Panc1 (cell line): ENCODE measurements around the gene THEM4. TPM values are rescaled to one million over a fixed set of nuclear protein-coding genes. Genes with fewer than 3 reads are reported as not detected.

ENCODE experiments used
- ATAC-seq: fragments of 200-7000 bp; cut with Tn5 transposase; 2 replicates; pipeline ENCODE4 v1.9.1; 2020; ENCODE audit warnings: mild to moderate bottlenecking, moderate library complexity
- BruUV-seq: library from RNA; stranded (reverse); fragments of 400-500 nt; replicated peaks from 2 replicates; lab custom pipeline; 2021; lab: Mats Ljungman, UMichigan
- CTCF ChIA-PET: fragments of 300-600 bp; sonication (Branson Sonifier 250); formaldehyde crosslinking; loops from one replicate; lab custom pipeline; 2022; ENCODE audit warnings: antibody characterized with exemption; lab: Charles Lee
- POLR2A ChIA-PET: fragments of 300-600 bp; sonication (Branson Sonifier 250); formaldehyde crosslinking; loops from one replicate; lab custom pipeline; 2022; ENCODE audit warnings: antibody characterized with exemption; lab: Charles Lee
- DNase-seq: peaks from one replicate; pipeline ENCODE4 v3.0.0-alpha.2; 2010; ENCODE audit warnings: low read depth, low spot score
- H3K27ac ChIP-seq: 2 replicates; pipeline ENCODE4 v1.5.1; 2011; ENCODE audit warnings: mild to moderate bottlenecking, low read length, inconsistent platforms
- H3K27me3 ChIP-seq: fragments of 200-500 bp; sonication (Bioruptor generic); 2 replicates; pipeline ENCODE4 v1.6.0; 2014; ENCODE audit warnings: low read length, inconsistent platforms; ENCODE audit not compliant: control insufficient read depth, insufficient read depth
- H3K36me3 ChIP-seq: fragments of 200-500 bp; sonication (Bioruptor generic); 2 replicates; pipeline ENCODE4 v1.5.1; 2014; ENCODE audit warnings: inconsistent platforms, mild to moderate bottlenecking, low read length, moderate library complexity; ENCODE audit not compliant: control insufficient read depth, insufficient read depth
- H3K4me1 ChIP-seq: 2 replicates; pipeline ENCODE4 v1.5.1; 2011; ENCODE audit warnings: inconsistent platforms, mild to moderate bottlenecking, low read length, moderate library complexity; ENCODE audit not compliant: control insufficient read depth, insufficient read depth
- H3K4me3 ChIP-seq, 2 experiments: 2 replicates each; pipeline ENCODE4 v1.5.1; 2011 to 2012; ENCODE audit warnings: low read depth in 2 of 2, low read length in 2 of 2, mild to moderate bottlenecking in 2 of 2, inconsistent platforms in 1 of 2, moderate library complexity in 1 of 2
- H3K9me3 ChIP-seq: fragments of 200-500 bp; sonication (Bioruptor generic); 2 replicates; pipeline ENCODE4 v1.5.1; 2014; ENCODE audit warnings: low read depth, mild to moderate bottlenecking, inconsistent platforms, low read length, moderate library complexity; ENCODE audit not compliant: control insufficient read depth, insufficient read depth
- CTCF ChIP-seq: fragments of 450-650 bp; IDR thresholded peaks from 2 replicates; pipeline ENCODE4 v1.5.1; 2017; ENCODE audit warnings: mild to moderate bottlenecking
- POLR2AphosphoS5 ChIP-seq: IDR thresholded peaks from 2 replicates; pipeline ENCODE4 v1.6.1; 2012; ENCODE audit warnings: mild to moderate bottlenecking, low read depth, low read length, moderate library complexity
- SIN3A ChIP-seq: IDR thresholded peaks from 2 replicates; pipeline ENCODE4 v1.6.1; 2012; ENCODE audit warnings: low read depth, mild to moderate bottlenecking, low read length, moderate library complexity, borderline replicate concordance; ENCODE audit not compliant: insufficient read depth
- TCF7L2 ChIP-seq: IDR thresholded peaks from 2 replicates; pipeline ENCODE4 v1.6.1; 2011; ENCODE audit warnings: mild to moderate bottlenecking, low read depth, low read length, inconsistent platforms
- in situ Hi-C: cut with HindIII; loops from 2 replicates; pipeline ENCODE4 v1.10.0; 2016; ENCODE audit warnings: low sequenced_read_pairs, low pct_unique_long_range_greater_than_20kb
- intact Hi-C: fragments of 100-400 bp; cut with micrococcal nuclease; formaldehyde crosslinking; loops from one replicate; pipeline ENCODE4 v1.10.0; 2022; ENCODE audit not compliant: unreplicated experiment
- total RNA-seq: library from RNA; stranded (reverse); gene quantifications from one replicate; pipeline ENCODE4 v1.2.1, GENCODE V29; 2021; ENCODE audit not compliant: unreplicated experiment
- TF ChIP-seq, protein P1 (sequence below), 2 experiments: IDR thresholded peaks; 2 replicates each; pipeline ENCODE4 v1.6.1; 2011 to 2012; ENCODE audit warnings: low read depth in 2 of 2, control low read depth in 1 of 2, low read length in 1 of 2, mild to moderate bottlenecking in 1 of 2, moderate library complexity in 1 of 2; ENCODE audit not compliant: insufficient read depth in 1 of 2

THEM4 gene
- total RNA-seq, 1 experiment from 2014 or later, result 21.8 TPM

- no peak for ATAC-seq
- ChIA-PET POLR2A (no interaction called here), CTCF (no interaction called here)
- H3K27me3 ChIP-seq, result no peaks in the 10 kb centered on the region
- H3K4me1 ChIP-seq, result peaks cover 35% of the 10 kb centered on the region
- no peaks in the 10 kb centered on the region for H3K36me3 ChIP-seq
- TF ChIP-seq, protein P1, sequence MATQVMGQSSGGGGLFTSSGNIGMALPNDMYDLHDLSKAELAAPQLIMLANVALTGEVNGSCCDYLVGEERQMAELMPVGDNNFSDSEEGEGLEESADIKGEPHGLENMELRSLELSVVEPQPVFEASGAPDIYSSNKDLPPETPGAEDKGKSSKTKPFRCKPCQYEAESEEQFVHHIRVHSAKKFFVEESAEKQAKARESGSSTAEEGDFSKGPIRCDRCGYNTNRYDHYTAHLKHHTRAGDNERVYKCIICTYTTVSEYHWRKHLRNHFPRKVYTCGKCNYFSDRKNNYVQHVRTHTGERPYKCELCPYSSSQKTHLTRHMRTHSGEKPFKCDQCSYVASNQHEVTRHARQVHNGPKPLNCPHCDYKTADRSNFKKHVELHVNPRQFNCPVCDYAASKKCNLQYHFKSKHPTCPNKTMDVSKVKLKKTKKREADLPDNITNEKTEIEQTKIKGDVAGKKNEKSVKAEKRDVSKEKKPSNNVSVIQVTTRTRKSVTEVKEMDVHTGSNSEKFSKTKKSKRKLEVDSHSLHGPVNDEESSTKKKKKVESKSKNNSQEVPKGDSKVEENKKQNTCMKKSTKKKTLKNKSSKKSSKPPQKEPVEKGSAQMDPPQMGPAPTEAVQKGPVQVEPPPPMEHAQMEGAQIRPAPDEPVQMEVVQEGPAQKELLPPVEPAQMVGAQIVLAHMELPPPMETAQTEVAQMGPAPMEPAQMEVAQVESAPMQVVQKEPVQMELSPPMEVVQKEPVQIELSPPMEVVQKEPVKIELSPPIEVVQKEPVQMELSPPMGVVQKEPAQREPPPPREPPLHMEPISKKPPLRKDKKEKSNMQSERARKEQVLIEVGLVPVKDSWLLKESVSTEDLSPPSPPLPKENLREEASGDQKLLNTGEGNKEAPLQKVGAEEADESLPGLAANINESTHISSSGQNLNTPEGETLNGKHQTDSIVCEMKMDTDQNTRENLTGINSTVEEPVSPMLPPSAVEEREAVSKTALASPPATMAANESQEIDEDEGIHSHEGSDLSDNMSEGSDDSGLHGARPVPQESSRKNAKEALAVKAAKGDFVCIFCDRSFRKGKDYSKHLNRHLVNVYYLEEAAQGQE (IDR thresholded peaks at IDR 0.05; ENCODE audit: insufficient read depth in 1 of 2, low read depth in 2 of 2, low read length in 1 of 2), result no peak
- TF ChIP-seq CTCF (no peak), POLR2AphosphoS5 (no peak), SIN3A (no peak), TCF7L2 (no peak)
- H3K4me3 ChIP-seq, result no peak overlapping the region
- intact Hi-C loops (no loop called here), in situ Hi-C loops (no loop called here)
- no TSS peak for BruUV-seq
- DNase-seq, result no peak
- no peaks in the 10 kb centered on the region for H3K9me3 ChIP-seq
- 0 out of 2 replicates have a peak overlapping the region, but pooled peaks have one; percentile 14 for H3K27ac ChIP-seq
Observed at GRCh38 chr1:151948506-151948905, 39.2 kb upstream of the THEM4 start.

DNA sequence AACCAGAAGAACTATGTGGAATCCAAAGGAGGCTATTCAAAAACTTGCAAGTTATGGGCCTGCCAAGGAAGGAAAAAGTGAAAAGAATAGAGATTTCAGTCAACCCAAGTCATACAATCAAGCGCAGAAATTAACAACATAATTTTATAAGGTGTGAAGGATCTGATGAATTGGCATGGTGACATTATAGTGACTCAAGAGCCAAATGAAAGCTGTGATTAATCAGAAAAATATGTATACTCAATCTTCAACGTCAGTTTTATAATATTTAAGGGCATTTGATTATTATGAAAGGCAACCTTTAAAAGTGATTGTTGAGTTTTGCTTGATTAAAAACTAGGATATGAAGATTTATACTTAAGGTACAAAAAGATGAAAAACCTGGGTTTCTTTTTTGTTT lies 37.8 kb upstream of the THEM4 start:
- no peaks in the 10 kb centered on the region for H3K9me3 ChIP-seq
- no peaks in the 10 kb centered on the region for H3K36me3 ChIP-seq
- no peak for ATAC-seq
- in situ Hi-C loops (no loop called here), intact Hi-C loops (no loop called here)
- ChIA-PET CTCF (no interaction called here), POLR2A (interaction anchor here (0.5 kb wide), 1 partner anchor 95 kb away, joined by 9 read pairs; no protein-coding TSS in a partner anchor)
- no peak for DNase-seq
- no peak for TF ChIP-seq TCF7L2
- TF ChIP-seq, protein P1 (IDR thresholded peaks at IDR 0.05; ENCODE audit: insufficient read depth in 1 of 2, low read depth in 2 of 2, low read length in 1 of 2), result no peak
- no TSS peak for BruUV-seq
- peak overlapping the region; percentile 80; the same call in 1 of the 2 replicates for H3K27ac ChIP-seq
- H3K27me3 ChIP-seq, result no peaks in the 10 kb centered on the region
- peaks cover 42% of the 10 kb centered on the region for H3K4me1 ChIP-seq
- H3K4me3 ChIP-seq, result no peak overlapping the region
